Cardiac fibroblast (primary cell): ENCODE data around the gene ALDH1L1.

Source experiments
- DNase-seq, 2 donors: peaks; one replicate each; pipeline versions ENCODE4 v3.0.0 to v3.0.0-alpha.2; 2010; ENCODE audit warnings: low read depth in 2 of 2
- H3K4me3 ChIP-seq, 2 donors: replicated peaks in 1 of 2; 1 replicate in 1 of 2; 2 replicates in 1 of 2; pipeline ENCODE4 v1.5.1; 2011; ENCODE audit warnings: low read depth in 2 of 2, low read length in 2 of 2, mild to moderate bottlenecking in 2 of 2, moderate library complexity in 1 of 2
- TF ChIP-seq, protein P1 (sequence below): IDR thresholded peaks from one replicate; pipeline ENCODE4 v1.5.1; 2011; ENCODE audit warnings: low read depth, mild to moderate bottlenecking, low read length, inconsistent platforms

The ALDH1L1 gene

DNA sequence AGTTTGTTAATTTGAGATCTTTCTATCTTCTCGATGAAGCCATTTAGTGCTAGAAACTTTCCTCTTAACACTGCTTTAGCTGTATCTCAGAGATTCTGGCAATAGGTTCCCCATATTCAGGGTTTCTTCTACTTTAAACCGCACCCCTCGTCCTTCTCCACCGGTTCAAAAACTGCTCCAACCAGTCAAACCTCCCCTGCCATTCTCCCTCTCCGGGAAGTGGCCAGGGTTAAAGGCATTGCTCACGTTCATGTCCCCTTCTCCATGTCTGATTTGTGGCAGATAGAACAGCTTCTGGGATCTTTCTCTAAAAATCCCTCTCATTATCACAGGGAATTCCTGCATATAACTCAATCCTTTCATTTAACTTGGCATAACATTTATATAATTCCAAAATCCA lies 14.4 kb downstream of the ALDH1L1 start:
- no peak overlapping the region for H3K4me3 ChIP-seq
- DNase-seq: no peak
- TF ChIP-seq, protein P1, sequence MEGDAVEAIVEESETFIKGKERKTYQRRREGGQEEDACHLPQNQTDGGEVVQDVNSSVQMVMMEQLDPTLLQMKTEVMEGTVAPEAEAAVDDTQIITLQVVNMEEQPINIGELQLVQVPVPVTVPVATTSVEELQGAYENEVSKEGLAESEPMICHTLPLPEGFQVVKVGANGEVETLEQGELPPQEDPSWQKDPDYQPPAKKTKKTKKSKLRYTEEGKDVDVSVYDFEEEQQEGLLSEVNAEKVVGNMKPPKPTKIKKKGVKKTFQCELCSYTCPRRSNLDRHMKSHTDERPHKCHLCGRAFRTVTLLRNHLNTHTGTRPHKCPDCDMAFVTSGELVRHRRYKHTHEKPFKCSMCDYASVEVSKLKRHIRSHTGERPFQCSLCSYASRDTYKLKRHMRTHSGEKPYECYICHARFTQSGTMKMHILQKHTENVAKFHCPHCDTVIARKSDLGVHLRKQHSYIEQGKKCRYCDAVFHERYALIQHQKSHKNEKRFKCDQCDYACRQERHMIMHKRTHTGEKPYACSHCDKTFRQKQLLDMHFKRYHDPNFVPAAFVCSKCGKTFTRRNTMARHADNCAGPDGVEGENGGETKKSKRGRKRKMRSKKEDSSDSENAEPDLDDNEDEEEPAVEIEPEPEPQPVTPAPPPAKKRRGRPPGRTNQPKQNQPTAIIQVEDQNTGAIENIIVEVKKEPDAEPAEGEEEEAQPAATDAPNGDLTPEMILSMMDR: no peak

DNA sequence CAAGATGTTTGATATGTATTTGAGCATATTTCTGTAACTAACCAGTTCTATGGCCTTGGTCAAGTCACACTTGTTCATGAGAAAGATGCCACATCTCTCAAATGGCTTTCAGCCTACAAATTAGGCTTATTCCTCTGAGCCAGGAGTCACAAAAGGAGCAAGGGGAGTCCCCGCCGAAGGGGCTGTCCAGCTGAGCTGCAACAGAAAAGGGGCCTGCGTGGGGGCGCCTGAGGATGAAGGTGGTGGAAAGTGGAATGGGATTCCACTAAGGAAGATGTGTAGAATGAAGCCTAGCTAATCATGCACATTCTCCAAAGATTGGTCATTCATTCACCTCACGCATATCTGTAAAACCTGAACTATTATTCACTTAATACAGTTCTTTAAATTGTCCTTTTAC lies 19.1 kb downstream of the ALDH1L1 start:
- no peak overlapping the region for H3K4me3 ChIP-seq
- TF ChIP-seq, protein P1: no peak
- no peak for DNase-seq

DNA sequence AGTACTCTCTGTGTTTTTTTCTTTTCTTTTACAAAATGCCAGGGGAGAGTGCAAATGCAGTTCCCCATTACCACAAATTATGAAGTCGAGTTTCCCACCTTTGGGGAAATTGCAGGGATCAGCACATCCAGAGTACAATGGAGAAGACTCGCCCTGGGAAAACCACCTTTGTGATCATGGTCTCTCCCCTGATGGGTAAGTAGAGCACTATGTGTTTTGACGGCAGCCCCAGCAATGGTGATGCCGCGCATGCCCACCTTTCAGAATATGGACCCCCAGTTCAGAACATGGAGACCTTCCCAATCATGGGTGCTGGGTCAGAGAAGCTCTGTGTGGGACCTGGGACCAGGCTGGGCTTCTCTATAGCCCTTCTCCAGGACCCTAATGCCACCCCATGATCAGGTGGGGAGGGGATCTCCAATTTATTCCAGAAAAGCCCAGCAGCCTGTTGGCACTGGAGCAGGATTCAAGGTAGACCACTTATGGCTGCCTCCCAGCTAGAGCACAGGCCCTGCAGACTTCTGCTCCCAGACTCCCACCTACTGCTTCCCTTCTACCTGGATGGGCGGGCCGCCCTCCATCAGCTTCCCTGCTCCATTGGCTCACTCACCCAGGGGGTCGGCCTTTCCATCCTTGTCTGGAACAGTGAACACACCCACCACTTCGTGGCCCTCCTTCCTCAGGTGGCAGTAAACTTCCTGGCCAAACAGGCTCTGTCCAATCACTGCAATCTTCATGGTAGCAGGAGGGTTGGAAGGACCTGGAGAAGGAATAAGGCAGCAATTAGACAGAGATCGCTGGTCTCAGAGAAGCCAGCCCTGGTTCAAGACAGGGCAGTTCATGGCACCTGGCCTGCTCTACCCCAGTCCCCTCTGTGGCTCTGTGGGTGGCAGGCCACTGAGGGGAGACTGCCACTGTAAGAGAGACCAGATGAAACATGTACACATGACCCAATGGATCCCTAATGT lies 19.9 kb downstream of the ALDH1L1 start:
- no peak for DNase-seq
- H3K4me3 ChIP-seq: no peak overlapping the region
- TF ChIP-seq, protein P1: no peak

DNA sequence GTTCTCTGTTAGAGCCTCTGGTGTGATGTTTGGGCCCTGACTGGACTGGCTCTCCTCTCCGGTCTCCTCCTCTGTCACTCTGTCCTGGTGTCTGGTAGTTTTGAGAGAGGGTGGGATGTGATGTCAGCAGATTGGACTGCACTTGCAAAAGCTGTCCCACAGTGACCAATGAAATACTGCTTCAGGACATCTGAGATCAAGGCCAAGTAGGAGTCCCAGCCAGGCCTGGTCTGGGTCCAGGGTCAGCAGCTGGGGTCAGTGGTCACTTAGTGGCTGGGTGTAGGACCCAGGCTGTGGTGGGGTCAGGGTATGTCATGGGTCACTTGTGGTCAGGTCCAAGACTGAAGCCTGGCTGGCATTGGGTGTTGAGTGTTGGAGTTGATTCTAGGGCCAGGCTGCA lies 20.9 kb downstream of the ALDH1L1 start:
- H3K4me3 ChIP-seq: no peak overlapping the region
- TF ChIP-seq, protein P1: no peak
- DNase-seq: no peak

DNA sequence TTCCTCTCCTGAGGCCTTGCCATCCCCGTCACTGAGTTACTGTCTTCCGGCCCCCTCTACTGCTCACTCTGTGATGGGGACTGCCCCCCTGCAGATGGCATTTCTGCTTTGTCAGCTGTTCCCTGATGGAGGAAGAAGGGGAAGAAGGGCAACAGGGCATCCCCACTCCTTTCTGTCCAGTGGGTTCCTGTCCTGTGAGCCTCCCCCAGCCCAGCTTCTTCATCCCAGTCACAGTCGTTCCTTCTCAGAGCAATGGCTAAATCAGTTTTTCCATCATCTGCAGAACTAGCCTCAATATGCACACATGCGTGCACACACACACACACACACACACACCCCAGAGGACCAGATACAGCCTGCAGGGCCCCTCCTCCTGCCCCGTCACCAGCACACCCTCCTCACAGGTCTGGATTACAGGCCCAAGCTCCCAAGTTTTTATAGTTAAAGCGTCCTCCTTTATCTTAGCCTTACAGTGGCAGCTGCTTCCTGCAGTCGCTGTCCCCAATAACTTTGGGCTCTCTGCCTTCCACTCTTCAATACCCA lies 21.4 kb downstream of the ALDH1L1 start:
- H3K4me3 ChIP-seq: no peak overlapping the region
- DNase-seq: no peak
- TF ChIP-seq, protein P1: no peak

DNA sequence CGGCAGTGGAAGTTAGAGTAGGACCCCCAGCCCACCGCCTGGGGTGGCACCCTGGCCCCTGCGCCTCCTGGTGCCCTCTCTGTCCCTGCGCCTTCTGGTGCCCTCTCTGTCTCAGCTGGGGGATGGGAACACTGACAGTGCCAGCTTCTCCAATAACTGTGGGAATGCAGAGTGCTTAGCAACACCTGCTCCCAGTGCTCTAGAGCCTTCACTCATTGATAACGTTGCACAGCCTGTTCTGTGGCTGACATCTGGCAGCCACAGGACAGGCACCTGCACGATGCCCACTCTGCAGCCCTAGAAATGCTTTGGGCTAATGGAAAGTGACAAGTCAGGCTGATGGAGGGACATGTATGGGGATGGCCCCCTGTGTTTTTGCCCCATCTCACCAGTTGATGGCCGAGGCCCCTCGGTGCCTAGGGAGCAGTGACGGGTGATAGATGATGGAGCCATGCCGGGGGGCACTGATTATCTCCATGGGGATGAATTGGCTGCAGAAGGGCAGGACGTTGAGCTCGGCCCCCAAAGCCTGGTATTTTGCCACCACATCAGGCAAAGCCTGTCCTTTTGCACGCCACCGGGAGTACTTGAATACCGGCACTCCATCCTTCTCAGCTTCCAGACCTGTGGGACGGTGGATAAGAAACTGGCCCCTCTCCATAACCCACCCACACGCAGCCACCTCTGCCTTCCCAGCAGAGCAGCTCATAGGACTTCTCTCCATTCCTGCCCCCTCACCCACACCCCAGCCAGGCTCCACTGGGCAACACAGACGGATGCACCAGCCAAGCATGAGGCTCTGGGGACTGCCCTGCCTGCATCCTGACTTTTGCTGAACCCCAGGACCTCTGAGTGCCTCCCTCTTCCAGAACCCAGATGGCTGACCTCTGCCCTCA lies 22.1 kb downstream of the ALDH1L1 start:
- H3K4me3 ChIP-seq: no peak overlapping the region
- DNase-seq: no peak
- TF ChIP-seq, protein P1: no peak
